ENCODE measurements around the gene HUS1B.
"Not testable (repeated sequence)": the region's sequence is repeated elsewhere in the genome, so short reads cannot be mapped to it uniquely, and the experiment has no call there.

HUS1B gene

GRCh38 chr6:665403-666267 is 8.7 kb upstream of the HUS1B start:
- no peak overlapping the region for H3K4me3 ChIP-seq (ENCODE audit: low read depth, low read length)
- no peak for DNase-seq (ENCODE audit: low read depth)
- TF ChIP-seq, protein P1, sequence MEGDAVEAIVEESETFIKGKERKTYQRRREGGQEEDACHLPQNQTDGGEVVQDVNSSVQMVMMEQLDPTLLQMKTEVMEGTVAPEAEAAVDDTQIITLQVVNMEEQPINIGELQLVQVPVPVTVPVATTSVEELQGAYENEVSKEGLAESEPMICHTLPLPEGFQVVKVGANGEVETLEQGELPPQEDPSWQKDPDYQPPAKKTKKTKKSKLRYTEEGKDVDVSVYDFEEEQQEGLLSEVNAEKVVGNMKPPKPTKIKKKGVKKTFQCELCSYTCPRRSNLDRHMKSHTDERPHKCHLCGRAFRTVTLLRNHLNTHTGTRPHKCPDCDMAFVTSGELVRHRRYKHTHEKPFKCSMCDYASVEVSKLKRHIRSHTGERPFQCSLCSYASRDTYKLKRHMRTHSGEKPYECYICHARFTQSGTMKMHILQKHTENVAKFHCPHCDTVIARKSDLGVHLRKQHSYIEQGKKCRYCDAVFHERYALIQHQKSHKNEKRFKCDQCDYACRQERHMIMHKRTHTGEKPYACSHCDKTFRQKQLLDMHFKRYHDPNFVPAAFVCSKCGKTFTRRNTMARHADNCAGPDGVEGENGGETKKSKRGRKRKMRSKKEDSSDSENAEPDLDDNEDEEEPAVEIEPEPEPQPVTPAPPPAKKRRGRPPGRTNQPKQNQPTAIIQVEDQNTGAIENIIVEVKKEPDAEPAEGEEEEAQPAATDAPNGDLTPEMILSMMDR (IDR thresholded peaks at IDR 0.05; ENCODE audit: insufficient read depth, low read depth, low read length, missing control alignments): no peak

- not testable (repeated sequence) for DNase-seq (ENCODE audit: low read depth); H3K4me3 ChIP-seq (ENCODE audit: low read depth, low read length)
Measured at GRCh38 chr6:663788-664187, 6.9 kb upstream of the HUS1B start.

DNA sequence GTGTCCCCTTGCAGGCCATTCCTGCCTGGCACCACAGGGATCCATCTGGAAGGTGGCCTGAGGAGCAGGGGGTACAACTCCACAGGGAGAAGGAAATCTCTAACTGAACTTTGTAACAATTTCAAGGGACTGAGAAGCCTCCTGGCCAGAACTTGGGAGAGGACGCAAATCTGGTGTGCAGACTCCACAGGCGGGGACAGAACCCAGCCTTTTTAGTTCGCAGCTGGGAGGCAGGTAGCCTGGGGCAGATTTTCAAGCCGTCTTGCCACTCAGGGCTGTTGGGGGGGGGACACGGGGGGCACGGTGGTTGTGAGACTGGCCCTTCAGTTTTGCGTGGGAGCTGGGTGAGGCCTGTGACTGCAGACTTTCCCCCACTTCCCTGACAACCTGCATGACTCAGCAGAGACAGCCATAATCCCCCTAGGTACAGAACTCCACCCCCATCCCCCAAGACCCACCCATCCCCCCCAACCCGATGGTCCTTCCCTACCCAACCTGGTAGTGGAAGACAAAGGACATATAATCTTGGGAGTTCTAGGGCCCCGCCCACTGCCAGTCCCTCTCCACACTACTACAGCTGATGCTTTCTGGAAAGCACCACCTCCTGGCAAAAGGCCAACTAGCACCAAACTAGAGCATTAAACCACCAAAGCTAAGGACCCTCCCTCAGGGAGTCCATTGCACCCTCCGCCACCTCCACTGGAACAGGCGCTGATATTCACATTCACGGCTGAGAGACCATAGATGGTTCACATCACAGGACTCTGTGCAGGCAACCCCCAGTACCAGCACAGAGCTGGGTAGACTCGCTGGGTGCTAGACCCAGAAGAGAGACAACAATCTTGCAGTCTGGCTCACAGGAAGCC is 3.0 kb upstream of the HUS1B start:
- TF ChIP-seq, protein P1 (IDR thresholded peaks at IDR 0.05; ENCODE audit: insufficient read depth, low read depth, low read length, missing control alignments): no peak
- DNase-seq (ENCODE audit: low read depth): no peak
- no peak overlapping the region for H3K4me3 ChIP-seq (ENCODE audit: low read depth, low read length)

DNA sequence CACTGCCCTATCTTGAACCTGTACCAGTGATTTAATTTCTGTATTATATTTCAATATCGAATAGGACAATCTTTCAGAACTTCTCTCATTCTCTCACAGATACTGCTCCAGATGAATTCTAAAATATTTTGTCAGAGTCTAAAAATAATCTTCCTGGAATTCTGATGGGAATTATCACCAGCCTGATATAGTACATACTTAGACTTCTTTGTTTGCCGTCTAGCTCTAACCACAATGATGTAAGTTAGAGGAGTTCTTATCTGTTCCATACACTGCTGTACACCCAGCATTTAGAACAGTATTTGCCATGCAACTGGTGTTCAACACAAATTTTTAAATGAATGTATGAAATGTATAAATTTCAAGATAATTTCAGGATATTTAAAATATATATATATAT is 1.3 kb upstream of the HUS1B start:
- no peak overlapping the region for H3K4me3 ChIP-seq (ENCODE audit: low read depth, low read length)
- TF ChIP-seq, protein P1 (IDR thresholded peaks at IDR 0.05; ENCODE audit: insufficient read depth, low read depth, low read length, missing control alignments): no peak
- no peak for DNase-seq (ENCODE audit: low read depth)

- DNase-seq (ENCODE audit: low read depth): no peak
- TF ChIP-seq, protein P1 (IDR thresholded peaks at IDR 0.05; ENCODE audit: insufficient read depth, low read depth, low read length, missing control alignments): no peak
- no peak overlapping the region for H3K4me3 ChIP-seq (ENCODE audit: low read depth, low read length)
Measured at GRCh38 chr6:657743-658142, 843 bp upstream of the HUS1B start.

DNA sequence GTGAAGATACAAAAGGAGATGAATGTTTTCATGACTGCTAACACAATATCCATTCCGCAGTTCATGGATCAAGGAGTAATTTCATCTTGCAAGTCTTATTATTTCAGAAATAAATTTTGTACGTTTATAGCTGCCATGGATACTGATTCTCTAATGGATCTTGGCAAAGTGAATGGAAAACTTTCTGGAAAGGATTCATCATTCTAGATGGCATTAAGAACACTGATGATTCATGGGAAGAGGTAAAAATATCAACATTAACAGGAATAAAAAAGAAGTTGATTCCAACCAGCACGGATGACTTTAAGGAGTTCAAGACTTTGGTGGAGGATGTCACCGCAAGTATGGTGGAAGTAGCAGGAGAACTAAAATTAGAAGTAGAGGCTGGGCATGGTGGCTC is 2.8 kb downstream of the HUS1B start:
- no peak overlapping the region for H3K4me3 ChIP-seq (ENCODE audit: low read depth, low read length)
- no peak for DNase-seq (ENCODE audit: low read depth)
- TF ChIP-seq, protein P1 (IDR thresholded peaks at IDR 0.05; ENCODE audit: insufficient read depth, low read depth, low read length, missing control alignments): no peak

DNA sequence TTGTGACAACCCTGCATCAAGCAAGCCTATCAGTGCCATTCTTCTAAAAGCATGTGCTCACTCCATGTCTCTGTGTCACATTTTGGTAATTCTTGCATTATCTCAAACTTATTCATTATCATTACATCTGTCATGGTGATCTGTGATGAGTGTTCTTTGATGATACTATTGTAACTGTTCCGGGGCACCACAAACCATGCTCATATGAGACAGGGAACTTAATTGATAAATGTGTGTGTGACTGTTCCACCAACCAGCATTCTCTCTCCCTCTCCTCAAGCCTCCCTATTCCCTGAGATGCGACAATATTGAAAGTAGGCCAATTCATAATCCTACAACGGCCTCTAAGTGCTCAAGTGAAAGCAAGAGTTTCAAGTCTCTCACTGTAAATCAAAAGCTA is 4.0 kb downstream of the HUS1B start:
- TF ChIP-seq, protein P1 (IDR thresholded peaks at IDR 0.05; ENCODE audit: insufficient read depth, low read depth, low read length, missing control alignments): no peak
- no peak overlapping the region for H3K4me3 ChIP-seq (ENCODE audit: low read depth, low read length)
- no peak for DNase-seq (ENCODE audit: low read depth)
